ENCODE results near the gene CRYZL1. TPM values are rescaled to one million over a fixed set of nuclear protein-coding genes. Genes with fewer than 3 reads are reported as not detected.

The CRYZL1 gene
- total and polyA plus RNA-seq, 2 of the 8 experiments (the other 6 are each of a cell fraction or from before 2014, with no cell fraction given), result 15.6 to 15.8 TPM

DNA sequence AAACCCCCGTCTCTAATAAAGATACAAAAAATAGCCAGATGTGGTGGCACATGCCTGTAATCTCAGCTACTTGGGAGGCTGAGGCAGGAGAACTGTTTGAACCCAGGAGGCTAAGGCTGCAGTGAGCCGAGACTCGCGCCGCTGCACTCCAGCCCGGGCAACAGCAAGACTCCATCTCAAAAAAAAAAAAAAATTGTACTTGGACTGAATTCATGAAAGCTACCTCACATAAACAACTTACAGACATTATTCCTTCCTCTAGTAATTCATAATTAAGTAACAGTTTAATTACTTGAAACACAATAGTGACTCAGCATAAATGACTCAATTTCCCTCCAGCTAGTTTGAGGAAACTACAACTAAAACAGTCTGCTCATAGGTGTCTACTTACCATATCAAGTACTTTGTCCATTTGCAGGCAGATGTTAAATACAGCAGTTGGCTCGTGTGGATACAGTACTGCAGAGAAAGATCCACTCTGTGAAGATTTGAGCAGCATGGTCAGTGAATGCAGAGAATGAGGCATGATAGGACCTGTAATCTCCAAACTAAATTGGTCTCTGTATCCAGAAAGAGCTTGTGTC, 62.5 kb downstream of the CRYZL1 start:
- Histone ChIP-seq H2BK12ac (ENCODE audit: low read depth, low read length) (no peak overlapping the region), H3K14ac (ENCODE audit: insufficient read length) (no peak overlapping the region), H3K56ac (replicated peaks; ENCODE audit: insufficient read length, low read depth, low read length) (no peak overlapping the region), H3K23ac (ENCODE audit: insufficient read length) (no peak overlapping the region), H4K5ac (ENCODE audit: insufficient read length, low read depth, low read length) (no peak overlapping the region), H2BK120ac (replicated peaks; ENCODE audit: low read depth, low read length) (no peak overlapping the region), H3K4me2 (ENCODE audit: insufficient read depth in 1 of 2, low read depth in 2 of 2, low read length in 2 of 2) (no peak overlapping the region), H3K23me2 (ENCODE audit: low read depth, low read length) (no peaks in the 10 kb centered on the region), H3K4me3 (ENCODE audit: extremely low read depth in 1 of 4, insufficient read depth in 2 of 4, low read depth in 3 of 4, low read length in 4 of 4) (no peak overlapping the region), H3K4ac (replicated peaks; ENCODE audit: insufficient read length, low read depth, low read length) (no peak overlapping the region), H2AK5ac (ENCODE audit: low read depth, low read length) (no peak overlapping the region), H3K9ac (replicated peaks in 1 of 4; ENCODE audit: extremely low read depth in 1 of 4, low read depth in 3 of 4, low read length in 3 of 4) (no peak overlapping the region), H2BK15ac (ENCODE audit: low read length) (no peak overlapping the region), H4K20me1 (replicated peaks in 1 of 2; ENCODE audit: control insufficient read depth in 1 of 2, insufficient read depth in 2 of 2, low read length in 2 of 2) (peaks cover 0 to 2% of the 10 kb centered on the region in 2 experiments), H3K27ac (ENCODE audit: low read depth, low read length) (no peak overlapping the region), H2AFZ (ENCODE audit: low read length) (no peak overlapping the region), H3K18ac (ENCODE audit: extremely low read depth, low read length) (no peak overlapping the region), H3K27me3 (replicated peaks in 1 of 4; ENCODE audit: control insufficient read depth in 3 of 4, extremely low read depth in 1 of 4, insufficient read depth in 3 of 4, low read length in 3 of 4) (no peaks in the 10 kb centered on the region), H4K91ac (replicated peaks; ENCODE audit: insufficient read length, low read length) (no peak overlapping the region), H2BK5ac (ENCODE audit: low read depth, low read length) (no peak overlapping the region), H4K8ac (ENCODE audit: extremely low read depth, insufficient read depth, low read length) (no peak overlapping the region), H3K79me1 (ENCODE audit: low read depth, low read length) (no peaks in the 10 kb centered on the region), H2BK20ac (ENCODE audit: low read length) (no peak overlapping the region), H3K79me2 (ENCODE audit: control insufficient read depth in 1 of 2, insufficient read depth in 2 of 2, low read length in 2 of 2) (no peaks in the 10 kb centered on the region), H3K9me3 (ENCODE audit: insufficient read depth in 2 of 2, low read depth in 1 of 2, low read length in 1 of 2) (no peaks in the 10 kb centered on the region), H3K4me1 (replicated peaks in 1 of 4; ENCODE audit: control insufficient read depth in 3 of 4, insufficient read depth in 4 of 4, low read length in 3 of 4) (no peaks in the 10 kb centered on the region), H3K36me3 (ENCODE audit: control insufficient read depth in 2 of 4, insufficient read depth in 4 of 4, low read length in 3 of 4) (peaks cover 9 to 68% (median 30%) of the 10 kb centered on the region in 4 experiments; a peak in 7 of 8 replicates)
- TF ChIP-seq BACH1 (IDR thresholded peaks at IDR 0.05; ENCODE audit: low read length) (peak; percentile 74), ZNF274 (IDR thresholded peaks at IDR 0.05; ENCODE audit: borderline replicate concordance, extremely low read depth, low read length) (no peak), MAFK (IDR thresholded peaks at IDR 0.05; ENCODE audit: low read depth, low read length) (peak; percentile 48; the same call in 1 of the 2 replicates)
- ChIA-PET POLR2A (ENCODE audit: partially characterized antibody) (interaction anchor here (0.7 to 3.3 kb wide), 14 partner anchors 9 to 79 kb away, joined by 3 to 16 read pairs (median 4); partner anchors contain the start of genes DONSON, GART and SON), CTCF (ENCODE audit: partially characterized antibody) (interaction anchor here (0.6 to 1.0 kb wide), 2 partner anchors 26 to 289 kb away, joined by 3 to 7 read pairs; no protein-coding TSS in a partner anchor)
- FAIRE-seq (no peak), DNase-seq (ENCODE audit: low read depth in 1 of 2, low spot score in 2 of 2) (no peak)
- WGBS, 2 experiments (ENCODE audit: extremely low coverage in 1 of 2, insufficient coverage in 1 of 2, insufficient read length in 1 of 2, insufficient replicate concordance in 2 of 2, low coverage in 1 of 2, low lambda C conversion rate in 2 of 2, missing lambda C conversion rate in 1 of 2), result 97% methylated on average over 7 of the region's 7 CpGs; no CpG with 5 or more reads in 1 of the 2 experiments

Measured in H1 (cell line).